Loucy (cell line): Measurements from ENCODE around the gene LAMTOR1.

Experiments used
- H2AFZ ChIP-seq: fragments of 200-600 bp; sonication (generic); 2 replicates; pipeline ENCODE4 v1.6.0; 2016; ENCODE audit warnings: antibody characterized with exemption, mild to moderate bottlenecking, low read length, moderate library complexity
- H3F3A ChIP-seq: fragments of 200-600 bp; 2 replicates; pipeline ENCODE4 v1.6.0; 2016; ENCODE audit warnings: antibody characterized with exemption, low read depth, mild to moderate bottlenecking
- H3K27me3 ChIP-seq: fragments of 200-600 bp; sonication (generic); 2 replicates; pipeline ENCODE4 v1.6.1; 2014; ENCODE audit warnings: low read length, mild to moderate bottlenecking; ENCODE audit not compliant: insufficient read depth, poor library complexity, severe bottlenecking
- H3K36me3 ChIP-seq: fragments of 200-600 bp; sonication (generic); 2 replicates; pipeline ENCODE4 v1.6.1; 2016; ENCODE audit warnings: low read length; ENCODE audit not compliant: insufficient read depth
- H3K4me1 ChIP-seq: fragments of 200-600 bp; sonication (generic); 2 replicates; pipeline ENCODE4 v1.5.1; 2014; ENCODE audit warnings: low read length, mild to moderate bottlenecking; ENCODE audit not compliant: insufficient read depth, poor library complexity, severe bottlenecking
- H3K4me2 ChIP-seq: fragments of 200-600 bp; sonication (generic); 2 replicates; pipeline ENCODE4 v1.6.0; 2014; ENCODE audit warnings: antibody characterized with exemption, low read length, low read depth, mild to moderate bottlenecking; ENCODE audit not compliant: poor library complexity, severe bottlenecking
- H3K4me3 ChIP-seq: fragments of 200-600 bp; sonication (generic); 2 replicates; pipeline ENCODE4 v1.5.1; 2014; ENCODE audit warnings: low read length, mild to moderate bottlenecking, mixed read lengths; ENCODE audit not compliant: poor library complexity, severe bottlenecking
- H3K79me2 ChIP-seq: fragments of 200-600 bp; sonication (generic); 2 replicates; pipeline ENCODE4 v1.6.1; 2014; ENCODE audit warnings: low read length; ENCODE audit not compliant: insufficient read depth
- H3K9ac ChIP-seq: fragments of 200-600 bp; sonication (generic); 2 replicates; pipeline ENCODE4 v1.6.0; 2014; ENCODE audit warnings: mild to moderate bottlenecking, low read depth, low read length, moderate library complexity; ENCODE audit not compliant: poor library complexity, severe bottlenecking
- H3K9me2 ChIP-seq: fragments of 200-600 bp; sonication (generic); replicated peaks from 2 replicates; pipeline ENCODE4 v1.6.1; 2016; ENCODE audit warnings: low read depth, low read length, mixed read lengths
- H3K9me3 ChIP-seq: fragments of 200-600 bp; sonication (generic); 2 replicates; pipeline ENCODE4 v1.6.1; 2014; ENCODE audit warnings: mild to moderate bottlenecking, antibody characterized with exemption, low read length, low read depth; ENCODE audit not compliant: insufficient read depth
- H4K20me1 ChIP-seq: fragments of 200-600 bp; sonication (generic); 2 replicates; pipeline ENCODE4 v1.6.0; 2014; ENCODE audit warnings: antibody characterized with exemption, low read length, mild to moderate bottlenecking; ENCODE audit not compliant: insufficient read depth, poor library complexity, severe bottlenecking
- CTCF ChIP-seq: fragments of 200-600 bp; sonication (generic); conservative IDR thresholded peaks from 2 replicates; pipeline ENCODE4 v1.5.1; 2014; ENCODE audit warnings: mild to moderate bottlenecking, antibody characterized with exemption, low read length
- EZH2phosphoT487 ChIP-seq: fragments of 200-600 bp; IDR thresholded peaks from 2 replicates; pipeline ENCODE4 v1.6.1; 2018; ENCODE audit warnings: antibody characterized with exemption, mild to moderate bottlenecking, moderate library complexity, borderline replicate concordance

LAMTOR1 gene

DNA sequence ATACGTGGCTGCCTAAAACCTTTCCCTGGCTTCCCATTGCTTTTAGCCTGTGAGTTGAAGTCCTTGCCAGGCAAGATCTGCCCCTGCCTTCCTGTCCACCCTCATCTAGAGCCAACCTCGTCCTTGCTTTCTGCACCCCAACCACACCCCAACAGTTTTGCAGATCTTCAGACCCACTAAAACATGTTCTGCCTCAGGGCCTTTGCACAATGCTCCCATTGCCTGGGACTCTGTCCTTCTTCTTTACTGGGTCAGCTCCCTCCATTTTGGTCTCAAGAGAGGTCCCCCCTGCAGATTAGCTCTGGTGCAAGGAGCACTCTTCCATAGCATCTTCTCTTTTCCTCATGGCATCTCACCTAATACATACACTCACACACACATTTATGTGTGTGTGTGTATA is 17.8 kb upstream of the LAMTOR1 start:
- Histone ChIP-seq H3K36me3 (no peaks in the 10 kb centered on the region), H3K27me3 (peaks cover under 1% of the 10 kb centered on the region)

DNA sequence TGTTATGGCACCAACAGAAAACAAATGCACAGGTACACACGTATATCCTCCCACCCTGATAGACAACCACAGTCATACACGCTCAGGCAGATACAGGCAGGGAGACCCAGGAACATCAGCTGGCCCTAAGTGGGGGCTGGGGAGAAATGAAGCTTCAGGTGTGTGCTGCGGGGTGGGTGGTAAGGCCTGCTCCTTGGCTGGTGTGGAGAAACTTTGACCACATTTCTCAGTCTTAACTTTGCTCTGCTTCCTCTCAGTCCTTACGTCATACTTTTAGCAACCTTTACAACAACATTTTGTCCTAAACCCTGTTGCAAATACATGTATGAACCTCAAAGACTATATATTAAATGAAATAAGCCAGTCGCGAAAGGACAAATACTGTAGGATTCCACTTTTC is 16.1 kb upstream of the LAMTOR1 start:
- Histone ChIP-seq H3K4me3 (no peak overlapping the region), H4K20me1 (no peaks in the 10 kb centered on the region), H3K4me2 (no peak overlapping the region), H3F3A (no peaks in the 10 kb centered on the region), H3K9me2 (no peaks in the 10 kb centered on the region), H3K27me3 (peaks cover 15% of the 10 kb centered on the region), H3K36me3 (no peaks in the 10 kb centered on the region), H3K79me2 (no peaks in the 10 kb centered on the region), H3K9me3 (no peaks in the 10 kb centered on the region), H2AFZ (0 out of 2 replicates have a peak overlapping the region, but pooled peaks have one; percentile 23), H3K9ac (no peak overlapping the region), H3K4me1 (no peaks in the 10 kb centered on the region)
- TF ChIP-seq EZH2phosphoT487 (no peak), CTCF (no peak)

More for the DNA sequence above, 17.8 kb upstream of the LAMTOR1 start:
- Histone ChIP-seq H3K9me2 (no peaks in the 10 kb centered on the region), H3K4me2 (no peak overlapping the region), H3K9me3 (no peaks in the 10 kb centered on the region; the same call in 1 of the 2 replicates), H3K9ac (no peak overlapping the region), H3K4me3 (no peak overlapping the region), H3K4me1 (no peaks in the 10 kb centered on the region), H3K79me2 (no peaks in the 10 kb centered on the region), H4K20me1 (no peaks in the 10 kb centered on the region), H3F3A (no peaks in the 10 kb centered on the region), H2AFZ (no peak overlapping the region)
- TF ChIP-seq EZH2phosphoT487 (no peak), CTCF (no peak)

DNA sequence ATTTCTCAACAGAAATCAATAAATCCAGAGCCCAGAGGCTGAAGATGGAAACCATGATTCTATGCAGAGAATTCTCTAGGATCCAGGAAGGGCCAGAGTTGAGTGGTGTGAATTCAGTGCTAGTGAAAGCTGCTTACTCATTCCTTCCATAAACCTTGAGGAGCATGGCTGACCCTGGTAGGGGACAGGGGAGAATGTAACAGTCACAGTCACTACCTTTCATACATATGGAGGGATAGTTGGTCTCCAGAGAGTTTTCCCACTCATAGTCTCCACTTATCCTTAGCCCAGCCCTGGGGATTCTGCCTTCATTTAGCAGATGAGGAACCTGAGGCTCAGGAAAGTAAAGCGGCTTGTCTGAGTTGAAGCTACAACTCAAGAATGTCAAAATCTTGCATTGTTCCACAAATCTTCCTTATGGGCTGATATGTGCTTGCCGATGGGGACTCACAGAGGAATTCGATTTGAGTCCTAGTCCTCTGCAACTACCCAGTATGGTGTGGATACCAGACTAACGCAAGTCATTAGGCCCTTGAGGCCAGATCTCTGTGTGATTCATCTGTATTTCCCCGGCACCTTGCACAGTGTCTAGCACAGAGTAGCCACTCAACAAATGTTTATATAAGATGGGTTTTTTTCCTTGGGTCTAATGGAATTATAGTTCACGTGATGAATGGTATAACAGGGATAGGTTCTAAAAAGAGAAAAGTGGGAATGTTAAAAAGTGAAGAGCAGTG is 13.1 kb upstream of the LAMTOR1 start:
- Histone ChIP-seq H3K9me2 (no peaks in the 10 kb centered on the region), H3K4me3 (no peak overlapping the region), H3K27me3 (peaks cover 18% of the 10 kb centered on the region), H4K20me1 (no peaks in the 10 kb centered on the region), H3K9ac (no peak overlapping the region), H3F3A (no peaks in the 10 kb centered on the region), H2AFZ (no peak overlapping the region), H3K9me3 (no peaks in the 10 kb centered on the region), H3K4me2 (no peak overlapping the region), H3K4me1 (peaks cover 16% of the 10 kb centered on the region), H3K36me3 (no peaks in the 10 kb centered on the region), H3K79me2 (peaks cover 5% of the 10 kb centered on the region; the same call in 1 of the 2 replicates)
- TF ChIP-seq EZH2phosphoT487 (no peak), CTCF (no peak)
